Coronary artery (tissue), 2 donors: ENCODE results near the gene LCE4A.
"Not testable (repeated sequence)": the region's sequence is repeated elsewhere in the genome, so short reads cannot be mapped to it uniquely, and the experiment has no call there.

ENCODE experiments used
- DNase-seq: peaks from one replicate; pipeline ENCODE4 v3.0.0-alpha.2; 2017; ENCODE audit warnings: low spot score
- H3K27ac ChIP-seq, 2 donors: fragments of 200-600 bp; sonication (generic); one replicate each; pipeline ENCODE4 v1.5.1; 2016 to 2019
- H3K4me3 ChIP-seq: fragments of 200-600 bp; sonication (generic); 2 replicates; pipeline ENCODE4 v1.5.1; 2016; ENCODE audit warnings: mild to moderate bottlenecking, moderate library complexity
- TF ChIP-seq, protein P1 (sequence below): fragments of 200-600 bp; sonication (generic); IDR thresholded peaks from one replicate; pipeline ENCODE4 v1.5.1; 2019; ENCODE audit warnings: antibody characterized with exemption

LCE4A gene

DNA sequence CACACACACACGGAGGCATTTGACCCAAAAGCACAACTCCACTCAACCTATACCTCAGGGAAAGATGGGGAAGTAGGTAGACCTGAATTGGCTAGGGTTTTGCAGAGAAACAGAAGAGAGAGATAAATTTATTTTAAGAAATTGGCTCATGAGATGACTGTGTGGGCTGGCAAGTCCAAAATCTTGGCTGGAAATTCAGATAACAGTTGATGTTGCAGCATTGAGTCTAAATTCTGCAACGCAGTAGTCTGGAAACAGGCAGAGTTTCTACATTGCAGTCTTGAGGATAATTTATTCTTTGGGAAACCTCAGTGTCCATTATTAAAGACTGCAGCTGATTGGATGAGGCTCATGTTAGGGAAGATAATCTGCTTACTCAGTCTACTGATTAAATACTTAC, 26.3 kb upstream of the LCE4A start:
- DNase-seq, result no peak

DNA sequence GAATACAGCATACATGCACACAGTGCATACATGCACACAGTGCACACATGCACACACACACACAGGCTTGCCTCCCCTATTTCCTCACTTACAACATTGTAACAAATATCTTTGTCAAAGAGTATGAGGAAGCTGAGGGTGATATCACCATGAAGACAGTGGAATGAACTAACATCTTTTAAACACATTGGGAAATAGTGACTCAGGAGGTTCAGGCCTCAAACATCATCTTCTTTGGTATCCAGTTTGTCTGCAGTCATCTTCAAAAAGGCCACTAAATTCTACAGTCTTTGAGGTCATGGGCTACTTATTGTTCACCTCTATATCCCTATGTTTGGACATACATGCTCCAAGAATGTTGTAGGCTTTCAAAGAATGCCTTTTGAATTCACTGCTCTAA, 24.1 kb upstream of the LCE4A start:
- H3K27ac ChIP-seq, result no peak overlapping the region
- no peak overlapping the region for H3K4me3 ChIP-seq
- DNase-seq, result no peak
- TF ChIP-seq, protein P1, sequence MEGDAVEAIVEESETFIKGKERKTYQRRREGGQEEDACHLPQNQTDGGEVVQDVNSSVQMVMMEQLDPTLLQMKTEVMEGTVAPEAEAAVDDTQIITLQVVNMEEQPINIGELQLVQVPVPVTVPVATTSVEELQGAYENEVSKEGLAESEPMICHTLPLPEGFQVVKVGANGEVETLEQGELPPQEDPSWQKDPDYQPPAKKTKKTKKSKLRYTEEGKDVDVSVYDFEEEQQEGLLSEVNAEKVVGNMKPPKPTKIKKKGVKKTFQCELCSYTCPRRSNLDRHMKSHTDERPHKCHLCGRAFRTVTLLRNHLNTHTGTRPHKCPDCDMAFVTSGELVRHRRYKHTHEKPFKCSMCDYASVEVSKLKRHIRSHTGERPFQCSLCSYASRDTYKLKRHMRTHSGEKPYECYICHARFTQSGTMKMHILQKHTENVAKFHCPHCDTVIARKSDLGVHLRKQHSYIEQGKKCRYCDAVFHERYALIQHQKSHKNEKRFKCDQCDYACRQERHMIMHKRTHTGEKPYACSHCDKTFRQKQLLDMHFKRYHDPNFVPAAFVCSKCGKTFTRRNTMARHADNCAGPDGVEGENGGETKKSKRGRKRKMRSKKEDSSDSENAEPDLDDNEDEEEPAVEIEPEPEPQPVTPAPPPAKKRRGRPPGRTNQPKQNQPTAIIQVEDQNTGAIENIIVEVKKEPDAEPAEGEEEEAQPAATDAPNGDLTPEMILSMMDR, result no peak

More for the DNA sequence above, 26.3 kb upstream of the LCE4A start:
- H3K27ac ChIP-seq, result no peak overlapping the region
- no peak overlapping the region for H3K4me3 ChIP-seq
- TF ChIP-seq, protein P1, result no peak

DNA sequence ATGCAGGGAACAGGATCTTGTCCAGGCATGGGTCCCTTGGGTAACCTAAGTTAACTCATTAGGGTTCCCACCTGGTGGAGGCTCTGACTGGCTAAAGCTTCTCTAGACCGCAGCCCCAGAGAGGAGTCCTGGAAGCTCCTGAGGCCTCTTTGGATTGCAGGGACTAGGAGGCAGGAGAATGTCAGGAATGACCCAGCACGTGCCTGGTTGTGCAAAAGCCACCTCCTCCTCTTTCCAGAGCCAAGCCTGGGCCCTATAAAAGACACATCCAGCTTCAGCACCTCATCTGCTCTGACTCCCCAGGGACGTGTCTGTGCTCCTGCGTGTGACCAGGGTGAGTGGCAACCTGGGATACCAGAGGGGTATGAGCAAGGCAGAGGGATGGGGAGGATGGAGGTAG, 22.1 kb upstream of the LCE4A start, which contains the start of gene LCE2B:
LCE2B (plus strand) TSS at position 301 of the 400 bp plus-strand sequence. CDS start 721 bp downstream, outside the sequence.
- H3K4me3 ChIP-seq, H3K27ac ChIP-seq, DNase-seq: not testable (repeated sequence)

DNA sequence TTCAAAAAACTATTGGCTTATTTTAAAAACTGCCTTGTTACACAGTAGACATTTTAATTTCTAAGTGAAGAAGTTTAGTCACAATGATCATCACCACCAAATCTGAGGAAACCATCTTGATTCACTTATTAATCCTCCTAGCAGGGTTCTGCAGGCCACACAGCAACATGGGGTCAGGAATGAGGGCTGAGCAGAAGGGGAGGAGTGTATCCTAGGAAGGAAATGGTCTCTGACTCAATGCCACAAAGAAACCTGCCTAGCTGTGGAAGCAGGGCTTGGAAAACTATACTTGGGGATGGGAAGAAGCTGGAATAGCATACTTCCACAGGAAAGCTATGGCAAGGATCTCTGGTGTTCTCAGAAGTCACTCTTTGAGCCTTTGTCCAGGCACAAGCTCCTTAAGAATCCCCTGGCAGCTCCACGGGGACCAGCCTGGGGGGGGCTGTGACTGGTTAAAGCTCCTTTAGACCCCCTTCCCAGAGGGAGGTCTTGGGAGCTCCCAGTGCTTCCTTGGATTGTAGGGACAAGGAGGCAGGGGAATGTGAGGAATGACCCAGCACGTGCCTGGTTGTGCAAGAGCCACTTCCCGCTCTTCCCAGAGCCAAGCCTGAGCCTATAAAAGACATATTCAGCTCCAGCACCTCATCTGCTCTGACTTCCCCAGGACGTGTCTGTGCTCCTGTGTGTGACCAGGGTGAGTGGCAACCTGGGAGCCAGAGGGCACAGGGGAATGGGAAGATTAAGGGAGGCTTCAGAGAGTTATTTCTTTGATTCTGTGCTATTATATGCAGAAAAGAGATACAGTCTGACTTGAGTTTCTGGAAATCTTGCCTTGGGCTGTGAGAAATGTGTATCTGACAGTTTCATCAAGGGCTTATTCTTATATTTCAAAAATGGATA, 10.0 kb upstream of the LCE4A start, which contains the start of gene LCE2A:
LCE2A (plus strand) TSS at position 645 of the 900 bp plus-strand sequence. CDS start 557 bp downstream, outside the sequence.
- TF ChIP-seq, protein P1, result no peak
- H3K4me3 ChIP-seq, result no peak within 1 kb of the TSS

DNA sequence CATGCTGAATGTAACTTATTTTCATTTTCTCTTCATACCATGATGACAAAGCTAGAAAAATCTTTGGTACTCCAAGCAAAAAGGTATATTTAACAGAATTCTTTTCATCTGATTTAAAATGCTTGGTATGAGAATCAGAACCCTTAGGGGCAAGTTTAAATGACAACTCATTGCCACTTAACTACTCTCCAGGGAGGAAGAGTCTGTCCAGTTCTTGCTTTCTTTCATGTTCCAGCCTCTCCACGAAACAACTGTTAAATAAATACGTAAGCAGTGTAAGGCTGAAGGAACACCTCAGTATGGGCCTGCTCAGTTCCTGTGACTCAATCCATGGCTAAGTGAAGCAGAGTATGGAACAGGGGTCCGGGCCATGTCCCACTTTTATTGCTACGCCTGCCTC, 8.2 kb upstream of the LCE4A start:
- TF ChIP-seq, protein P1, result no peak
- Histone ChIP-seq H3K4me3 (no peak overlapping the region), H3K27ac (no peak overlapping the region)
- DNase-seq, result no peak

More for the DNA sequence above, 10.0 kb upstream of the LCE4A start, which contains the start of gene LCE2A:
- DNase-seq, result no peak
- no peak within 1 kb of the TSS for H3K27ac ChIP-seq

DNA sequence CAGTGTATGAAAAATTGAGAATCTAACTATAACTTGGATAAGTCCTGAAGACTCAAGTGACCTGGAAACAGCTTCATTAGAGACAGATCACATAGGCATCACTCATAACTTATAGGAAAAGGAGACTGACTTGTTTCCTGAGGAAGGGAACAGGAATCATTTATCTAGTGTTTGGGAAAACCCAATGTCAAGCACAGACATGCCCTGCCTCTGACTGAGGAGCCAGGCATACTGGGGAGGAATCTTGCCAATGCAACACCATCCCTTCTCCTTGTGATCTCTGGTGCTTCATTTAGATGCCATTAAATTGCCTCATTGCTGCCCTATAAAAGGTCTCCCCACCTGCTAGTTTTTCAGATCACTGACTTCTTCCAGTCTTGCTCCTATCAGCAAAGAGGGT, 10.3 kb downstream of the LCE4A start:
- TF ChIP-seq, protein P1, result no peak
- no peak overlapping the region for H3K4me3 ChIP-seq
- no peak overlapping the region for H3K27ac ChIP-seq
- DNase-seq, result no peak

DNA sequence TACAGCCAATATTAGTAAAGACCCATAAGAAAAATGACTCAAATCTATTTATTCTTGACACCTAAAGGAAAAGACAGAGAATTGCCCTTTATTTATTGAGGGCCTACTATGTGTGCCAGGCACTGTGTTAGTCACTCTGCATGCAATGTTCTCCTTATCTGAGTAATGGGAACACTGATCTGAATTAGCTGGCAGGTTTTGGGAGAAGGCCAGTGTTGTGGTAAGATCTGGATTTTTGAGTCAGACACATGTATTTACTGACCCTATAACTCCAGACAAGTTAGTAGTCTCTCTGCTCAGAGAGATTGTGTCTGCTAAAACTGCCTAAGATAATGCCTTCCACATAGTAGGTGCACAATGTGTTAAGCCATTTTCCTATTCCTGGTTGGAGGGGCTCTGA, 17.3 kb downstream of the LCE4A start:
- Histone ChIP-seq H3K4me3 (no peak overlapping the region), H3K27ac (no peak overlapping the region)
- TF ChIP-seq, protein P1, result no peak
- DNase-seq, result no peak
